Thyroid gland (tissue), 4 donors: ENCODE measurements around the gene SLC34A2. TPM values are rescaled to one million over a fixed set of nuclear protein-coding genes. Genes with fewer than 3 reads are reported as not detected.

Source experiments
- DNase-seq, 2 donors: peaks; one replicate each; pipeline ENCODE4 v3.0.0-alpha.2; 2019
- H3K27ac ChIP-seq, 3 donors: fragments of 200-600 bp; sonication (generic); 1 replicate in 2 of 3; 2 replicates in 1 of 3; pipeline ENCODE4 v1.5.1; 2016 to 2019; ENCODE audit warnings: mild to moderate bottlenecking in 1 of 3, moderate library complexity in 1 of 3
- H3K27me3 ChIP-seq: fragments of 200-600 bp; sonication (generic); one replicate; pipeline ENCODE4 v1.5.1; 2019
- H3K36me3 ChIP-seq, 2 donors: fragments of 200-600 bp; sonication (generic); one replicate each; pipeline ENCODE4 v1.5.1; 2016 to 2019
- H3K4me1 ChIP-seq, 2 donors: fragments of 200-600 bp; sonication (generic); one replicate each; pipeline ENCODE4 v1.5.1; 2017 to 2019
- H3K4me3 ChIP-seq, 3 donors: fragments of 200-600 bp; sonication (generic); replicated peaks in 1 of 3; 1 replicate in 2 of 3; 2 replicates in 1 of 3; pipeline ENCODE4 v1.5.1; 2016; ENCODE audit warnings: mild to moderate bottlenecking in 1 of 3
- H3K9me3 ChIP-seq: fragments of 200-600 bp; sonication (generic); one replicate; pipeline ENCODE4 v1.5.1; 2017
- CTCF ChIP-seq, 6 experiments: fragments of 200-600 bp in 3 of 6; fragments of 450-650 bp in 3 of 6; sonication (generic) in 3 of 6; IDR thresholded peaks; one replicate each; pipeline ENCODE4 v1.5.1; 2016 to 2019; ENCODE audit warnings: antibody characterized with exemption in 6 of 6, mild to moderate bottlenecking in 2 of 6, inconsistent platforms in 1 of 6, moderate library complexity in 1 of 6
- POLR2A ChIP-seq, 2 donors: fragments of 450-650 bp; IDR thresholded peaks; one replicate each; pipeline ENCODE4 v1.6.1; 2017; ENCODE audit warnings: antibody characterized with exemption in 2 of 2, mild to moderate bottlenecking in 2 of 2, moderate library complexity in 1 of 2
- WGBS, 2 donors: methylation state at CpG; one replicate each; pipeline ENCODE4 v1.1.5; 2017; 5-methylcytosine and 5-hydroxymethylcytosine counted together
- intact Hi-C: fragments of 100-400 bp; cut with DNase I; formaldehyde crosslinking; loops from one replicate; pipeline ENCODE4 v1.15.1; 2023
- total RNA-seq, 4 donors: library from RNA; depleted of rRNA; stranded (reverse); fragments of >200 nt; gene quantifications; one replicate each; pipeline ENCODE4 v1.2.3, GENCODE V29; 2016

SLC34A2 gene
- total RNA-seq, 4 donors from 2014 or later = 2.1 to 88.3 (median 7.6) TPM

- Histone ChIP-seq H3K27ac (no peak overlapping the region), H3K4me1 (no peaks in the 10 kb centered on the region), H3K27me3 (no peaks in the 10 kb centered on the region), H3K4me3 (no peak overlapping the region), H3K9me3 (no peaks in the 10 kb centered on the region), H3K36me3 (no peaks in the 10 kb centered on the region)
- DNase-seq = no peak
- intact Hi-C loops = no loop called here
- WGBS, 2 donors = 89 to 93% methylated on average over 7 of the region's 7 CpGs
- TF ChIP-seq CTCF (IDR thresholded peaks at IDR 0.05) (no peak), POLR2A (IDR thresholded peaks at IDR 0.05) (no peak)
Observed at GRCh38 chr4:25687773-25688172, 32.1 kb downstream of the SLC34A2 start.

GRCh38 chr4:25694466-25694865 lies 38.8 kb downstream of the SLC34A2 start:
- no peaks in the 10 kb centered on the region for H3K4me1 ChIP-seq
- no peaks in the 10 kb centered on the region for H3K27me3 ChIP-seq
- H3K36me3 ChIP-seq = no peaks in the 10 kb centered on the region
- no peak overlapping the region for H3K27ac ChIP-seq
- TF ChIP-seq CTCF (IDR thresholded peaks at IDR 0.05) (no peak), POLR2A (IDR thresholded peaks at IDR 0.05) (no peak)
- H3K9me3 ChIP-seq = no peaks in the 10 kb centered on the region
- H3K4me3 ChIP-seq = no peak overlapping the region
- no peak for DNase-seq
- 62 to 77% methylated on average over 3 of the region's 3 CpGs for WGBS, 2 donors
- intact Hi-C loops = no loop called here

GRCh38 chr4:25696409-25696808 lies 40.8 kb downstream of the SLC34A2 start:
- intact Hi-C loops = no loop called here
- no peaks in the 10 kb centered on the region for H3K27me3 ChIP-seq
- DNase-seq = no peak
- no peaks in the 10 kb centered on the region for H3K9me3 ChIP-seq
- no peak for TF ChIP-seq CTCF (IDR thresholded peaks at IDR 0.05)
- no peak for TF ChIP-seq POLR2A (IDR thresholded peaks at IDR 0.05)
- no peak overlapping the region for H3K4me3 ChIP-seq
- 73 to 78% methylated on average over 5 of the region's 5 CpGs for WGBS, 2 donors
- H3K36me3 ChIP-seq = no peaks in the 10 kb centered on the region
- H3K27ac ChIP-seq = no peak overlapping the region
- no peaks in the 10 kb centered on the region for H3K4me1 ChIP-seq

- no peaks in the 10 kb centered on the region for H3K9me3 ChIP-seq
- no peaks in the 10 kb centered on the region for H3K36me3 ChIP-seq
- intact Hi-C loops = no loop called here
- TF ChIP-seq POLR2A (IDR thresholded peaks at IDR 0.05) = no peak
- no peak for TF ChIP-seq CTCF (IDR thresholded peaks at IDR 0.05)
- WGBS, 2 donors = 87 to 91% methylated on average over 5 of the region's 5 CpGs
- H3K27ac ChIP-seq = no peak overlapping the region
- no peak for DNase-seq
- no peaks in the 10 kb centered on the region for H3K4me1 ChIP-seq
- no peaks in the 10 kb centered on the region for H3K27me3 ChIP-seq
- H3K4me3 ChIP-seq = no peak overlapping the region
Observed at GRCh38 chr4:25697516-25697915, 41.9 kb downstream of the SLC34A2 start.

GRCh38 chr4:25700661-25701060 lies 45.0 kb downstream of the SLC34A2 start:
- no peak for TF ChIP-seq POLR2A (IDR thresholded peaks at IDR 0.05)
- TF ChIP-seq CTCF (IDR thresholded peaks at IDR 0.05) = no peak
- Histone ChIP-seq H3K36me3 (no peaks in the 10 kb centered on the region), H3K27me3 (no peaks in the 10 kb centered on the region), H3K9me3 (no peaks in the 10 kb centered on the region), H3K4me3 (no peak overlapping the region), H3K4me1 (no peaks in the 10 kb centered on the region), H3K27ac (no peak overlapping the region)
- intact Hi-C loops = no loop called here
- 87 to 92% methylated on average over 4 of the region's 4 CpGs for WGBS, 2 donors
- no peak for DNase-seq
